Mesenchymal stem cell (in vitro differentiated cells and primary cell): ENCODE data around the gene OMD.

ENCODE experiments used
- DNase-seq: peaks from one replicate; pipeline ENCODE4 v3.0.0-alpha.2; 2013
- H2AFZ ChIP-seq: one replicate; pipeline ENCODE4 v1.6.1; 2013; ENCODE audit warnings: low read depth, mild to moderate bottlenecking, control low read depth, inconsistent platforms, low read length, moderate library complexity
- H2AK5ac ChIP-seq: 2 replicates; pipeline ENCODE4 v1.6.1; 2013; ENCODE audit warnings: low read length, moderate library complexity, mild to moderate bottlenecking, inconsistent platforms; ENCODE audit not compliant: severe bottlenecking
- H2BK120ac ChIP-seq: one replicate; pipeline ENCODE4 v1.6.1; 2013; ENCODE audit warnings: low read depth, mild to moderate bottlenecking, inconsistent platforms, low read length, moderate library complexity
- H2BK12ac ChIP-seq, 2 experiments: one replicate each; pipeline ENCODE4 v1.6.1; 2013; ENCODE audit warnings: inconsistent platforms in 2 of 2, low read length in 2 of 2, mild to moderate bottlenecking in 2 of 2, moderate library complexity in 2 of 2, control low read depth in 1 of 2
- H2BK15ac ChIP-seq: one replicate; pipeline ENCODE4 v1.6.1; 2013; ENCODE audit warnings: mild to moderate bottlenecking, low read depth, inconsistent platforms; ENCODE audit not compliant: poor library complexity, severe bottlenecking
- H2BK5ac ChIP-seq: 2 replicates; pipeline ENCODE4 v1.6.1; 2013; ENCODE audit warnings: low read depth, mild to moderate bottlenecking, low read length, control low read depth, inconsistent platforms; ENCODE audit not compliant: poor library complexity, severe bottlenecking
- H3K14ac ChIP-seq, 2 experiments: one replicate each; pipeline ENCODE4 v1.6.1; 2013; ENCODE audit warnings: inconsistent platforms in 2 of 2, low read length in 2 of 2, control low read depth in 1 of 2, mild to moderate bottlenecking in 1 of 2, moderate library complexity in 1 of 2
- H3K18ac ChIP-seq, 2 experiments: one replicate each; pipeline ENCODE4 v1.6.1; 2013; ENCODE audit warnings: inconsistent platforms in 2 of 2, low read length in 2 of 2, control low read depth in 1 of 2, low read depth in 1 of 2, mild to moderate bottlenecking in 1 of 2
- H3K23ac ChIP-seq, 2 experiments: one replicate each; pipeline ENCODE4 v1.6.1; 2013; ENCODE audit warnings: inconsistent platforms in 2 of 2, low read length in 2 of 2, mild to moderate bottlenecking in 2 of 2, moderate library complexity in 2 of 2, control low read depth in 1 of 2
- H3K27ac ChIP-seq: 2 replicates; pipeline ENCODE4 v1.5.1; 2013; ENCODE audit warnings: mild to moderate bottlenecking, moderate library complexity, low read length, control low read depth, inconsistent platforms; ENCODE audit not compliant: poor library complexity, severe bottlenecking
- H3K27me3 ChIP-seq, 2 experiments: 2 replicates each; pipeline versions ENCODE4 v1.6.1 to v1.7.0; 2013; ENCODE audit warnings: low read length in 2 of 2, mild to moderate bottlenecking in 2 of 2, moderate library complexity in 2 of 2, control low read depth in 1 of 2, inconsistent platforms in 1 of 2; ENCODE audit not compliant: control insufficient read depth in 1 of 2, insufficient read depth in 1 of 2
- H3K36me3 ChIP-seq, 2 experiments: 2 replicates each; pipeline versions ENCODE4 v1.6.1 to v1.7.0; 2013; ENCODE audit warnings: low read length in 2 of 2, control low read depth in 1 of 2, inconsistent platforms in 1 of 2, low read depth in 1 of 2, mild to moderate bottlenecking in 1 of 2; ENCODE audit not compliant: insufficient read depth in 2 of 2, control insufficient read depth in 1 of 2
- H3K4ac ChIP-seq, 2 experiments: one replicate each; pipeline ENCODE4 v1.6.1; 2013; ENCODE audit warnings: inconsistent platforms in 2 of 2, low read length in 2 of 2, mild to moderate bottlenecking in 2 of 2, moderate library complexity in 2 of 2, control low read depth in 1 of 2, low read depth in 1 of 2
- H3K4me1 ChIP-seq: 2 replicates; pipeline ENCODE4 v1.6.1; 2013; ENCODE audit warnings: low read depth, low read length, control low read depth; ENCODE audit not compliant: control insufficient read depth, insufficient read depth
- H3K4me2 ChIP-seq: 2 replicates; pipeline ENCODE4 v1.6.1; 2013; ENCODE audit warnings: low read length, mild to moderate bottlenecking, inconsistent platforms; ENCODE audit not compliant: poor library complexity, severe bottlenecking
- H3K4me3 ChIP-seq, 2 experiments: 2 replicates each; pipeline versions ENCODE4 v1.5.1 to v1.7.0; 2013; ENCODE audit warnings: low read length in 2 of 2, mild to moderate bottlenecking in 2 of 2, control low read depth in 1 of 2, low read depth in 1 of 2; ENCODE audit not compliant: insufficient read depth in 1 of 2
- H3K79me1 ChIP-seq: replicated peaks from 2 replicates; pipeline ENCODE4 v1.6.1; 2013; ENCODE audit warnings: mild to moderate bottlenecking, control low read depth, low read length, inconsistent platforms; ENCODE audit not compliant: poor library complexity, severe bottlenecking
- H3K9ac ChIP-seq: 2 replicates; pipeline ENCODE4 v1.7.0; 2013; ENCODE audit warnings: mild to moderate bottlenecking, low read length, moderate library complexity
- H3K9me3 ChIP-seq: 2 replicates; pipeline ENCODE4 v1.7.0; 2013; ENCODE audit warnings: mild to moderate bottlenecking, low read length; ENCODE audit not compliant: control insufficient read depth
- H4K8ac ChIP-seq: one replicate; pipeline ENCODE4 v1.6.1; 2013; ENCODE audit warnings: inconsistent platforms, mild to moderate bottlenecking, low read length, moderate library complexity
- H4K91ac ChIP-seq: one replicate; pipeline ENCODE4 v1.6.1; 2013; ENCODE audit warnings: mild to moderate bottlenecking, low read length, inconsistent platforms
- WGBS: methylation state at CpG from one replicate; pipeline ENCODE4 v1.1.7; 2013; ENCODE audit warnings: mixed read lengths; 5-methylcytosine and 5-hydroxymethylcytosine counted together

The OMD gene

DNA sequence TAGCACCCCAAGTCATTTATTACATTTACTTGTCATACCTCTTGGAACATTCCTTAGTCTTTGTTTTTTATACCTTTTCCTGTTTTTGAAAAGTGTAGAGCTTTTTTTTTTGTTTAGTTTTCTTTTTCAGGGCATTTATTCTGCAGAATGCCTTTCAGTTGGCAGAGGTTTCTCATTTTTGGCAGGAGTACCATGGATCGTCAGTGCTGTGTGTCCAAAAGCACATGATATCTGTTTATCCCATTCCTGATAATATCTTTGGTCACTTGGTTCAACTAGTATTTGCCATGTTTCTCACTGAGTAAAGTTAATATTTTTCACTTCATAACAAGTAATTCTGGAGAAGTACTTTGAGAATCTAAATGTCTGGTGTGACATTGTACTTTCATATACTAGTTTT is 30.6 kb downstream of the OMD start:
- peak overlapping the region; percentile 78 for H3K9ac ChIP-seq
- H2AK5ac ChIP-seq, result no peak overlapping the region
- H2BK120ac ChIP-seq, result no peak overlapping the region
- no peak overlapping the region for H3K4me2 ChIP-seq
- H3K4me3 ChIP-seq, result peak overlapping the region in 1 of 2 experiments; percentile 46
- no peak overlapping the region for H3K14ac ChIP-seq
- no peaks in the 10 kb centered on the region for H3K36me3 ChIP-seq
- no peak overlapping the region for H2AFZ ChIP-seq
- no peak overlapping the region for H2BK12ac ChIP-seq
- no peak overlapping the region for H4K8ac ChIP-seq
- no peaks in the 10 kb centered on the region for H3K9me3 ChIP-seq
- H4K91ac ChIP-seq, result no peak overlapping the region
- H3K4ac ChIP-seq, result no peak overlapping the region
- DNase-seq, result no peak
- no peaks in the 10 kb centered on the region for H3K79me1 ChIP-seq
- WGBS, result no CpG with 5 or more reads among the region's 1 CpG
- H2BK15ac ChIP-seq, result no peak overlapping the region
- H3K27ac ChIP-seq, result no peak overlapping the region
- H3K27me3 ChIP-seq, result no peaks in the 10 kb centered on the region
- H3K18ac ChIP-seq, result no peak overlapping the region
- no peak overlapping the region for H2BK5ac ChIP-seq
- H3K4me1 ChIP-seq, result no peaks in the 10 kb centered on the region
- H3K23ac ChIP-seq, result no peak overlapping the region

DNA sequence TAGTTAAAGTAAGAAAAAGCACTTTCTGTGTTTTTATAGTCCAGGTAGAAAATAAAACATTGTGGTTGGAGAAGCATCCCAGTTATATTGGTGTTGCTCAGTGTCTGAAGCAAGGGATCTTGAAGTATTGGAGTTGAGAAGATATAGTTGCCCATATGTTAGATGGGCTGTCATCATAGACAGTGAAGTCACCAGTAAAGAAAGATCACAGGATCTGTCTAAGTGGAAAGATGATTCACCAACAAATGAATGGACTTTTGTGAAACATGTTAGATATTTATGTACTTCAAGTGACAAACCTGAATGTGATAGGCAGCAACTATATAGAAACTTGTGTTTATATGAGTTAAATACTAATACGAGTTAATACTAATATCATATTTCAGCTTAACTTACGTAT is 31.6 kb downstream of the OMD start:
- Histone ChIP-seq H3K4me2 (no peak overlapping the region), H2BK15ac (no peak overlapping the region), H3K79me1 (no peaks in the 10 kb centered on the region), H3K14ac (no peak overlapping the region), H4K8ac (no peak overlapping the region), H3K9me3 (no peaks in the 10 kb centered on the region), H2BK5ac (no peak overlapping the region), H2AFZ (no peak overlapping the region), H4K91ac (no peak overlapping the region), H3K18ac (no peak overlapping the region), H2BK120ac (no peak overlapping the region), H3K36me3 (no peaks in the 10 kb centered on the region), H3K4me3 (no peak overlapping the region), H2BK12ac (no peak overlapping the region), H2AK5ac (no peak overlapping the region), H3K9ac (peak overlapping the region; percentile 78), H3K27ac (no peak overlapping the region), H3K23ac (no peak overlapping the region), H3K27me3 (no peaks in the 10 kb centered on the region), H3K4me1 (no peaks in the 10 kb centered on the region), H3K4ac (no peak overlapping the region)
- WGBS, result no CpG with 5 or more reads among the region's 2 CpGs
- no peak for DNase-seq

- Histone ChIP-seq H3K4me3 (no peak overlapping the region), H3K36me3 (no peaks in the 10 kb centered on the region), H3K4me2 (no peak overlapping the region), H3K79me1 (no peaks in the 10 kb centered on the region), H2AK5ac (no peak overlapping the region), H2BK15ac (no peak overlapping the region), H2BK5ac (no peak overlapping the region), H3K4me1 (no peaks in the 10 kb centered on the region), H3K9me3 (no peaks in the 10 kb centered on the region), H3K18ac (no peak overlapping the region), H2BK12ac (no peak overlapping the region), H3K27me3 (no peaks in the 10 kb centered on the region), H4K91ac (no peak overlapping the region), H2BK120ac (no peak overlapping the region), H3K4ac (no peak overlapping the region), H3K27ac (no peak overlapping the region), H4K8ac (no peak overlapping the region), H3K9ac (peak overlapping the region; percentile 60), H3K23ac (no peak overlapping the region), H2AFZ (no peak overlapping the region), H3K14ac (no peak overlapping the region)
- DNase-seq, result no peak
- WGBS, result 95% methylated on average over 4 of the region's 4 CpGs
Measured at GRCh38 chr9:92385953-92386352, 38.3 kb downstream of the OMD start.

DNA sequence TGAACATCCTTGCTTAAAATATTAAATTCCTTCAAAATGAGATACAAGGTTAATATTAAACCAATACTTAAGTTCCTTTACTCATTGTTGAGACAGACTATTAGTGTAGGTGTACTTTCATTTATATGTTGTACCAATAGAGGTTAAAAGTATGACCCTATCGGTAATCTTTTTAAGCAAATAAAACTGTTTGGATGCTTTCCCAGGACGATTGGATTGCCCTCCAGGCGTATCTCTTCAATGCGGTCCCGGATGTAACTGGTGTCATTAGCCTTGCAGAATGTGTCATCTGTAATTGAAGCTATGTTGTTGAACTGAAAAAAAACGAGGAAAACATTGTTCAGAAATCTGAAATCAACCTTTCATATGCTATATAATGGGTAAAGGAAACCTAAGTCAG is 38.8 kb downstream of the OMD start:
- H3K27me3 ChIP-seq, result no peaks in the 10 kb centered on the region
- H3K36me3 ChIP-seq, result no peaks in the 10 kb centered on the region
- no peak overlapping the region for H2BK12ac ChIP-seq
- no peak overlapping the region for H3K4me2 ChIP-seq
- no peak overlapping the region for H4K91ac ChIP-seq
- H3K4me1 ChIP-seq, result no peaks in the 10 kb centered on the region
- H3K4me3 ChIP-seq, result no peak overlapping the region
- H3K18ac ChIP-seq, result no peak overlapping the region
- no peaks in the 10 kb centered on the region for H3K79me1 ChIP-seq
- H3K9me3 ChIP-seq, result no peaks in the 10 kb centered on the region
- H3K27ac ChIP-seq, result no peak overlapping the region
- H2BK5ac ChIP-seq, result no peak overlapping the region
- no peak overlapping the region for H3K23ac ChIP-seq
- H2AK5ac ChIP-seq, result no peak overlapping the region
- peak overlapping the region; percentile 60 for H3K9ac ChIP-seq
- no peak overlapping the region for H2AFZ ChIP-seq
- no peak overlapping the region for H4K8ac ChIP-seq
- no peak overlapping the region for H2BK120ac ChIP-seq
- no peak overlapping the region for H3K14ac ChIP-seq
- no peak overlapping the region for H3K4ac ChIP-seq
- no peak for DNase-seq
- H2BK15ac ChIP-seq, result no peak overlapping the region
- WGBS, result 86% methylated on average over 5 of the region's 6 CpGs
